Upper lobe of left lung (tissue), 6 donors: ENCODE results near the gene RGL3. TPM values are rescaled to one million over a fixed set of nuclear protein-coding genes. Genes with fewer than 3 reads are reported as not detected.
"Not testable (repeated sequence)": the region's sequence is repeated elsewhere in the genome, so short reads cannot be mapped to it uniquely, and the experiment has no call there.

Experiments used
- ATAC-seq, 2 donors: fragments of 200-7000 bp; cut with Tn5 transposase; one replicate each; pipeline ENCODE4 v1.9.1; 2022; ENCODE audit warnings: mild to moderate bottlenecking in 2 of 2, moderate library complexity in 2 of 2; ENCODE audit not compliant: low FRiP score in 2 of 2
- DNase-seq, 2 donors: peaks; one replicate each; pipeline ENCODE4 v3.0.0-alpha.2; 2019 to 2020
- H3K27ac ChIP-seq, 4 donors: fragments of 200-600 bp; sonication (generic); one replicate each; pipeline ENCODE4 v1.5.1; 2016 to 2019
- H3K27me3 ChIP-seq, 4 donors: fragments of 200-600 bp; sonication (generic); one replicate each; pipeline ENCODE4 v1.5.1; 2017 to 2019
- H3K36me3 ChIP-seq, 4 donors: fragments of 200-600 bp; sonication (generic); one replicate each; pipeline ENCODE4 v1.5.1; 2016 to 2019
- H3K4me1 ChIP-seq, 4 donors: fragments of 200-600 bp; sonication (generic); one replicate each; pipeline ENCODE4 v1.5.1; 2018 to 2019
- H3K4me3 ChIP-seq, 4 donors: fragments of 200-600 bp; sonication (generic); one replicate each; pipeline ENCODE4 v1.5.1; 2017 to 2019; ENCODE audit warnings: mild to moderate bottlenecking in 2 of 4, moderate library complexity in 1 of 4
- H3K9me3 ChIP-seq, 4 donors: fragments of 200-600 bp; sonication (generic); one replicate each; pipeline ENCODE4 v1.5.1; 2018 to 2019
- EP300 ChIP-seq, 4 donors: sonication (generic); formaldehyde crosslinking; IDR thresholded peaks; one replicate each; pipeline ENCODE4 v1.5.1; 2017; ENCODE audit warnings: antibody characterized with exemption in 4 of 4, control low read depth in 2 of 4
- POLR2A ChIP-seq, 4 donors: fragments of 450-650 bp; IDR thresholded peaks; one replicate each; pipeline ENCODE4 v1.5.1; 2016 to 2017; ENCODE audit warnings: antibody characterized with exemption in 4 of 4, mild to moderate bottlenecking in 2 of 4
- POLR2AphosphoS5 ChIP-seq, 2 donors: sonication (generic); formaldehyde crosslinking; IDR thresholded peaks; one replicate each; pipeline ENCODE4 v1.5.1; 2017; ENCODE audit warnings: antibody characterized with exemption in 2 of 2
- WGBS, 2 donors: methylation state at CpG; one replicate each; pipeline ENCODE4 v1.1.5; 2017 to 2018; 5-methylcytosine and 5-hydroxymethylcytosine counted together
- total RNA-seq, 6 donors: library from RNA; depleted of rRNA in 4 of 6; stranded (reverse); fragments of >200 nt in 4 of 6; gene quantifications; one replicate each; pipeline versions ENCODE4 v1.1.0 to v1.2.1, GENCODE V29; 2016 to 2021
- TF ChIP-seq, protein P1 (sequence below), 6 experiments: fragments of 450-650 bp in 4 of 6; fragments of 200-600 bp in 2 of 6; sonication (generic) in 2 of 6; IDR thresholded peaks; one replicate each; pipeline ENCODE4 v1.5.1; 2016 to 2019; ENCODE audit warnings: antibody characterized with exemption in 6 of 6
- donor health status: DM: no; HTN: no; CAD: no; lungs with moderate emphysema.
- donor health status: DM: no; HTN: yes; CAD: no; lungs with severe emphysema.

Gene RGL3
- total RNA-seq, 6 donors from 2014 or later: 18.5 to 242 (median 44.6) TPM

DNA sequence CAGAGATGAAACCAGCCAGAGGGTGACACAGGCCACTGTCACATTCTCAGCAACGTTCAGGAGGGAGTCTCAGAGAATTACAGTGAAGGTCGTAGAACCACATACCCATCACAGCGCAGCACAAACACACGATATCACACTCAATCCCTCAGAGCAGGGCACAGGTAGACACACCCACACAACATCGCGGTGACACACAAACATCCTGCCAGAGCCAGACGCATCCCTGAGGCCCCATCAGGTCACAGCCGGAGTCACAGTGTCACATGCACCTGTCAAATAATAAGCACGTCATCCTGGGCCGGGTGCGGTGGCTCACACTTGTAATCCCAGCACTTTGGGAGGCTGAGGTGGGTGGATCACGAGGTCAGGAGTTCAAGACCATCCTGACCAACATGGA, 44.3 kb upstream of the RGL3 start:
- ATAC-seq (no peak), DNase-seq (no peak)
- Histone ChIP-seq H3K36me3 (no peaks in the 10 kb centered on the region), H3K4me3 (no peak overlapping the region), H3K9me3 (no peaks in the 10 kb centered on the region), H3K27ac (no peak overlapping the region), H3K4me1 (no peaks in the 10 kb centered on the region), H3K27me3 (no peaks in the 10 kb centered on the region)
- TF ChIP-seq POLR2A (IDR thresholded peaks at IDR 0.05) (no peak), EP300 (IDR thresholded peaks at IDR 0.05) (no peak), POLR2AphosphoS5 (IDR thresholded peaks at IDR 0.05) (no peak)
- TF ChIP-seq, protein P1, sequence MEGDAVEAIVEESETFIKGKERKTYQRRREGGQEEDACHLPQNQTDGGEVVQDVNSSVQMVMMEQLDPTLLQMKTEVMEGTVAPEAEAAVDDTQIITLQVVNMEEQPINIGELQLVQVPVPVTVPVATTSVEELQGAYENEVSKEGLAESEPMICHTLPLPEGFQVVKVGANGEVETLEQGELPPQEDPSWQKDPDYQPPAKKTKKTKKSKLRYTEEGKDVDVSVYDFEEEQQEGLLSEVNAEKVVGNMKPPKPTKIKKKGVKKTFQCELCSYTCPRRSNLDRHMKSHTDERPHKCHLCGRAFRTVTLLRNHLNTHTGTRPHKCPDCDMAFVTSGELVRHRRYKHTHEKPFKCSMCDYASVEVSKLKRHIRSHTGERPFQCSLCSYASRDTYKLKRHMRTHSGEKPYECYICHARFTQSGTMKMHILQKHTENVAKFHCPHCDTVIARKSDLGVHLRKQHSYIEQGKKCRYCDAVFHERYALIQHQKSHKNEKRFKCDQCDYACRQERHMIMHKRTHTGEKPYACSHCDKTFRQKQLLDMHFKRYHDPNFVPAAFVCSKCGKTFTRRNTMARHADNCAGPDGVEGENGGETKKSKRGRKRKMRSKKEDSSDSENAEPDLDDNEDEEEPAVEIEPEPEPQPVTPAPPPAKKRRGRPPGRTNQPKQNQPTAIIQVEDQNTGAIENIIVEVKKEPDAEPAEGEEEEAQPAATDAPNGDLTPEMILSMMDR (IDR thresholded peaks at IDR 0.05): no peak
- WGBS, 2 donors: 67 to 75% methylated on average over 11 to 12 of the region's 12 CpGs

DNA sequence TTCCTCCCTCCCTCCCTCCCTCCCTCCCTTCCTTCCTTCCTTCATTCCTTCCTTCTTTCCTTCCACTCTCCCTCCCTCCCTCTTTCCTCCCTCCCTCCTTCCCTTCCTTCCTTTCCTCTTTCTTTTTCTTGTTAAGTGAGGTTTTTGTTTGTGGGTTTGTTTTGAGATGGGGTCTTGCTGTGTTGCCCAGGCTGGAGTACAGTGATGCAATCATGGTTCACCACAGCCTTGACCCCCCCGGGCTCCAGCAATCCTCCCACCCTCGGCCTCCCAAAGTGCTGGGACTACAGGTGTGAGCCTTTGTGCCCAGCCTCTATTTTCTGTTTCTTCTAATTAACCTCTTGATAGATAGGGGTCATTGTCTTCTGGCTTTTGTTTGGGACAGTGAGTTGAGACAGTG, 42.3 kb upstream of the RGL3 start:
- Histone ChIP-seq H3K27me3 (no peaks in the 10 kb centered on the region), H3K9me3 (no peaks in the 10 kb centered on the region), H3K36me3 (no peaks in the 10 kb centered on the region), H3K4me3 (no peak overlapping the region), H3K4me1 (no peaks in the 10 kb centered on the region), H3K27ac (no peak overlapping the region)
- no peak for DNase-seq
- no peak for ATAC-seq
- 55 to 73% methylated on average over 2 of the region's 2 CpGs for WGBS, 2 donors
- TF ChIP-seq POLR2A (IDR thresholded peaks at IDR 0.05): no peak
- no peak for TF ChIP-seq EP300 (IDR thresholded peaks at IDR 0.05)
- TF ChIP-seq, protein P1 (IDR thresholded peaks at IDR 0.05): no peak
- TF ChIP-seq POLR2AphosphoS5 (IDR thresholded peaks at IDR 0.05): no peak

DNA sequence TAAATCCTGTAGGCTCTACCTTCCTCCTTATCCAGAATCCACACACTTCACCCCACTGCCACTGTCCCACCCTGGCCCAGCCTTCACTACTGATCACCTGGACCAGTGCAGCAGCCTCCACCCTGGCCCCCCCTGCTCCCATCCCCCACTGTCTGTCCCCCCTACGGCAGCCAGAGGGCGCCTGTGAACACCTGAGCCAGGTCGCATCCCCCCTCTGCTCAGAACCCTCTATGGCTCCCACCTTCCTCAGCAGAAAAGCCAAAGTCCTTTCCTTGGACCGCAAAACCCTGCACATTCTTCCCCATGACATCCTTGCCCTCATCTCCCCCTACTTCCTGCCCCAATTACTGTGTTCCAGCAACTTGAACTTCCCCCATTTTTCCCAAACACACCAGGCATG, 41.1 kb upstream of the RGL3 start:
- Histone ChIP-seq H3K27me3 (no peaks in the 10 kb centered on the region), H3K4me3 (no peak overlapping the region), H3K27ac (no peak overlapping the region), H3K9me3 (no peaks in the 10 kb centered on the region), H3K4me1 (no peaks in the 10 kb centered on the region), H3K36me3 (no peaks in the 10 kb centered on the region)
- no peak for TF ChIP-seq EP300 (IDR thresholded peaks at IDR 0.05)
- no peak for TF ChIP-seq POLR2AphosphoS5 (IDR thresholded peaks at IDR 0.05)
- TF ChIP-seq, protein P1 (IDR thresholded peaks at IDR 0.05): no peak
- TF ChIP-seq POLR2A (IDR thresholded peaks at IDR 0.05): no peak
- no peak for ATAC-seq
- DNase-seq: no peak
- 60% methylated on average over 4 of the region's 4 CpGs for WGBS, 2 donors

DNA sequence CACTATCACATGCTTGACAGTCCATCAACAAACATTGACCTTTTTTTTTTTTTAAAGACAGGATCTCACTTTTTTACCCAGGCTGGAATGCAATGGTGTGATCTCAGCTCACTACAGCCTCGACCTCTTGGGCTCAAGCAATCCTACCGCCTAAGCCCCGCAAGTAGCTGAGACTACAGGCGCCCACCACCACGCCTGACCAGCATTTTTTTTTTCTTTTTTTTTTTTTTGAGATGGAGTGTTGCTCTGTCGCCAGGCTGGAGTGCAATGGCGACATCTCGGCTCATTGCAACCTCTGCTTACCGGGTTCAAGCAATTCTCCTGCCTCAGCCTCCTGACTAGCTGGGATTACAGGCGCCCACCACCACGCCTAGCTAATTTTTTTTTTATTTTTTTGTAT, 39.8 kb upstream of the RGL3 start:
- not testable (repeated sequence) for H3K27ac ChIP-seq, H3K4me3 ChIP-seq, H3K9me3 ChIP-seq, ATAC-seq, H3K27me3 ChIP-seq, H3K36me3 ChIP-seq, DNase-seq, H3K4me1 ChIP-seq
- WGBS, 2 donors: 69 to 77% methylated on average over 10 to 11 of the region's 11 CpGs

DNA sequence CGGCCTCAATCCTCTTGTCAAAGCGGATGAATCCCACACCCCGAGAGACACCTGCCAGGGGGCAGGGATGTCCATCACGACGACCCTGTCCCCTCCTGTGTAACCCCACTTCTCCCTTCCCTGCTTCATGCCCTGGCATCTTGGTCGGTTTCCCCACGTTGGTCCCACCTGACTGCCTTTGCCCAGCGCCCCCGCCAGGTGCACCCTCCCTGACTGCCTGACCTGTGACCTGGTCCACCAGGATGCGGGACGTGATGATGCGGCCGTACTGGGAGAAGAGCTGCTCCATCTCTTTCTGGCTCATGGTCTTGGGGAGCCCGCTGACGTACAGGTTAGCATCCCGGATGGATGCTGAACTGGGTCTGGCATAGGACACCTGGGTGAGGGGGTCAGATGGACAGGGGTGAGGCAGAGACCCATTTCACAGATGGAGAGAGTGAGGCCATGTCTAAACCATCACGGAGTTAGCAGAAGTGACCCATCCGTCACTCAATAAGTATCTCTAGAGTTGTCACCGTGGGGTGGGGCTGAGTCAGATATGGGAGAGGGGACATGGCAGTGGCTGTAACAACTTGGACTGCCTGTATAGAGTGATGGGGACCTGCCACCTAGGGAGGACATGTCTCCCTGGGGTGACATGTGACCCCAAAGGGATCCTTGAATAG, 39.3 kb upstream of the RGL3 start:
- H3K27ac ChIP-seq: no peak overlapping the region
- H3K27me3 ChIP-seq: no peaks in the 10 kb centered on the region
- no peak for ATAC-seq
- H3K4me1 ChIP-seq: no peaks in the 10 kb centered on the region
- WGBS, 2 donors: 85 to 93% methylated on average over 8 to 19 of the region's 19 CpGs
- TF ChIP-seq, protein P1 (IDR thresholded peaks at IDR 0.05): no peak
- TF ChIP-seq POLR2A (IDR thresholded peaks at IDR 0.05) (no peak), POLR2AphosphoS5 (IDR thresholded peaks at IDR 0.05) (no peak), EP300 (IDR thresholded peaks at IDR 0.05) (no peak)
- no peaks in the 10 kb centered on the region for H3K9me3 ChIP-seq
- H3K4me3 ChIP-seq: no peak overlapping the region
- no peak for DNase-seq
- no peaks in the 10 kb centered on the region for H3K36me3 ChIP-seq
